KMS-11 (cell line): ENCODE results near the gene EGFL7.

Source experiments
- H2AFZ ChIP-seq: fragments of 200-600 bp; sonication (generic); 2 replicates; pipeline ENCODE4 v1.6.1; 2016; ENCODE audit warnings: antibody characterized with exemption, mixed run types, low read depth
- H3K27ac ChIP-seq: fragments of 200-600 bp; sonication (generic); 2 replicates; pipeline ENCODE4 v1.6.1; 2016; ENCODE audit warnings: mild to moderate bottlenecking, mixed run types
- H3K27me3 ChIP-seq: fragments of 200-600 bp; sonication (generic); 2 replicates; pipeline ENCODE4 v1.6.1; 2017; ENCODE audit warnings: mild to moderate bottlenecking, low read depth, mixed run types, moderate library complexity; ENCODE audit not compliant: insufficient read depth
- H3K36me3 ChIP-seq: fragments of 200-600 bp; sonication (generic); 2 replicates; pipeline ENCODE4 v1.6.1; 2017; ENCODE audit warnings: mild to moderate bottlenecking, mixed run types; ENCODE audit not compliant: insufficient read depth
- H3K4me1 ChIP-seq: fragments of 200-600 bp; sonication (generic); 2 replicates; pipeline ENCODE4 v1.6.1; 2016; ENCODE audit warnings: mild to moderate bottlenecking, low read depth, mixed run types; ENCODE audit not compliant: poor library complexity, severe bottlenecking
- H3K4me2 ChIP-seq: fragments of 200-600 bp; sonication (generic); 2 replicates; pipeline ENCODE4 v1.7.0; 2016; ENCODE audit warnings: mild to moderate bottlenecking, mixed run types
- H3K4me3 ChIP-seq: fragments of 200-600 bp; sonication (generic); IDR thresholded peaks from 2 replicates; pipeline ENCODE4 v1.6.1; 2017; ENCODE audit warnings: low read depth, low read length, mixed read lengths; ENCODE audit not compliant: insufficient read depth
- H3K79me2 ChIP-seq: fragments of 200-600 bp; sonication (generic); 2 replicates; pipeline ENCODE4 v1.6.1; 2016; ENCODE audit warnings: low read depth, mixed run types; ENCODE audit not compliant: insufficient read depth
- H3K9ac ChIP-seq: fragments of 200-600 bp; sonication (generic); 2 replicates; pipeline ENCODE4 v1.6.1; 2016; ENCODE audit warnings: mild to moderate bottlenecking, mixed run types
- H4K20me1 ChIP-seq: fragments of 200-600 bp; sonication (generic); 2 replicates; pipeline ENCODE4 v1.6.1; 2016; ENCODE audit warnings: mild to moderate bottlenecking, mixed run types; ENCODE audit not compliant: insufficient read depth
- CTCF ChIP-seq: fragments of 200-600 bp; sonication (generic); conservative IDR thresholded peaks from 2 replicates; pipeline ENCODE4 v1.6.1; 2017; ENCODE audit warnings: low read depth, mild to moderate bottlenecking, antibody characterized with exemption, low read length, moderate library complexity, mixed read lengths

EGFL7 gene

GRCh38 chr9:136695955-136696354, 33.2 kb downstream of the EGFL7 start:
- H3K4me1 ChIP-seq = peaks cover 84% of the 10 kb centered on the region
- peak overlapping the region; percentile 95 for H3K27ac ChIP-seq
- no peak overlapping the region for H3K4me3 ChIP-seq
- H4K20me1 ChIP-seq = no peaks in the 10 kb centered on the region
- no peak for TF ChIP-seq CTCF
- peak overlapping the region; percentile 54; the same call in 1 of the 2 replicates for H3K9ac ChIP-seq
- H3K79me2 ChIP-seq = no peaks in the 10 kb centered on the region
- H3K4me2 ChIP-seq = peak overlapping the region; percentile 83
- H2AFZ ChIP-seq = peak overlapping the region; percentile 33; the same call in 1 of the 2 replicates
- H3K36me3 ChIP-seq = no peaks in the 10 kb centered on the region
- H3K27me3 ChIP-seq = no peaks in the 10 kb centered on the region

GRCh38 chr9:136696502-136696901, 33.8 kb downstream of the EGFL7 start:
- H3K9ac ChIP-seq = peak overlapping the region; percentile 54; the same call in 1 of the 2 replicates
- peak overlapping the region; percentile 83 for H3K4me2 ChIP-seq

GRCh38 chr9:136697146-136697820, 34.6 kb downstream of the EGFL7 start:
- Histone ChIP-seq H3K4me1 (peaks cover 89% of the 10 kb centered on the region), H3K9ac (no peak overlapping the region), H3K4me2 (peak overlapping the region; percentile 57), H3K36me3 (no peaks in the 10 kb centered on the region), H2AFZ (no peak overlapping the region), H4K20me1 (no peaks in the 10 kb centered on the region), H3K4me3 (no peak overlapping the region), H3K79me2 (no peaks in the 10 kb centered on the region), H3K27ac (peak overlapping the region; percentile 55), H3K27me3 (no peaks in the 10 kb centered on the region)
- no peak for TF ChIP-seq CTCF

More at GRCh38 chr9:136696502-136696901, 33.8 kb downstream of the EGFL7 start:
- Histone ChIP-seq H3K36me3 (no peaks in the 10 kb centered on the region), H3K27ac (peak overlapping the region; percentile 95), H3K4me3 (no peak overlapping the region), H4K20me1 (no peaks in the 10 kb centered on the region), H3K79me2 (no peaks in the 10 kb centered on the region), H3K4me1 (peaks cover 81% of the 10 kb centered on the region), H2AFZ (0 out of 2 replicates have a peak overlapping the region, but pooled peaks have one; percentile 33), H3K27me3 (no peaks in the 10 kb centered on the region)
- TF ChIP-seq CTCF = no peak

GRCh38 chr9:136697821-136698526, 35.3 kb downstream of the EGFL7 start:
- no peak overlapping the region for H2AFZ ChIP-seq
- H3K9ac ChIP-seq = no peak overlapping the region
- no peaks in the 10 kb centered on the region for H3K27me3 ChIP-seq
- H3K27ac ChIP-seq = no peak overlapping the region
- no peaks in the 10 kb centered on the region for H3K36me3 ChIP-seq
- no peaks in the 10 kb centered on the region for H4K20me1 ChIP-seq
- peaks cover 91% of the 10 kb centered on the region for H3K4me1 ChIP-seq
- H3K4me3 ChIP-seq = no peak overlapping the region
- TF ChIP-seq CTCF = no peak
- H3K79me2 ChIP-seq = no peaks in the 10 kb centered on the region
- peak overlapping the region; percentile 57; the same call in 1 of the 2 replicates for H3K4me2 ChIP-seq
